ENCODE data around the gene KLHL18. TPM values are rescaled to one million over a fixed set of nuclear protein-coding genes. Genes with fewer than 3 reads are reported as not detected.

KLHL18 gene
- total RNA-seq, 1 experiment from 2014 or later = 35.4 TPM

DNA sequence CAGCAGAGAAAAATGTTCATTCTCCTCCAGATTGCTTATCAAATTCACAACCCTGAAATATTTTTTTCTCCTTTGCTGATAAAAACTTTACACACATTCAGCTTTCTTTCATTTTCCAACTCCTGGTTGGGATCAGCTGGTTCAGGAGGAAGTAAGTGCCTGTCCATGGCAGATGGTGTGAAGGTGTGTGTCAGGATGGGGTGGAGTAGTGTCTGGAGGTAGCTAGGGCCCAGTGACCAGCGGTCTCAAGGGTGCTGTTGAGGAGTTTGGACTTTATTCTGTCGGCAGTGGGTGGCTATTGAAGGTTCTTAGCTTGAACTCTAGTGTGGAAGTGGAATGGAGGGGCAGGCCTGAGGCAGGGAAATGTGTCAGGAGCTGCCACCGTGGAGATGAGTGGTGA, 51.2 kb downstream of the KLHL18 start:
- Histone ChIP-seq H3K4me3 (ENCODE audit: low read depth in 2 of 2, low read length in 2 of 2) (no peak overlapping the region), H3K9me3 (ENCODE audit: control insufficient read depth, insufficient read depth, low read depth, low read length) (no peaks in the 10 kb centered on the region), H3K27ac (ENCODE audit: low read length) (no peak overlapping the region), H3K27me3 (ENCODE audit: control insufficient read depth, insufficient read depth, low read length) (no peaks in the 10 kb centered on the region), H3K36me3 (ENCODE audit: control insufficient read depth, insufficient read depth, low read length) (peaks cover 3% of the 10 kb centered on the region; the same call in 1 of the 2 replicates), H3K4me1 (ENCODE audit: control insufficient read depth, insufficient read depth, low read length) (no peaks in the 10 kb centered on the region)
- intact Hi-C loops (cut with micrococcal nuclease; ENCODE audit: unreplicated experiment) (no loop called here), in situ Hi-C loops (cut with HindIII; ENCODE audit: low pct_unique_long_range_greater_than_20kb, low sequenced_read_pairs) (no loop called here)
- no peak for TF ChIP-seq TCF7L2 (IDR thresholded peaks at IDR 0.05; ENCODE audit: low read depth, low read length)
- no peak for TF ChIP-seq SIN3A (IDR thresholded peaks at IDR 0.05; ENCODE audit: borderline replicate concordance, insufficient read depth, low read depth, low read length)
- ChIA-PET POLR2A (no interaction called here), CTCF (interaction anchor here (1.2 kb wide), 1 partner anchor 10 kb away, joined by 4 read pairs; no protein-coding TSS in a partner anchor)
- no peak for ATAC-seq
- no peak for DNase-seq (ENCODE audit: low read depth, low spot score)
- BruUV-seq (replicated peaks) = no TSS peak

DNA sequence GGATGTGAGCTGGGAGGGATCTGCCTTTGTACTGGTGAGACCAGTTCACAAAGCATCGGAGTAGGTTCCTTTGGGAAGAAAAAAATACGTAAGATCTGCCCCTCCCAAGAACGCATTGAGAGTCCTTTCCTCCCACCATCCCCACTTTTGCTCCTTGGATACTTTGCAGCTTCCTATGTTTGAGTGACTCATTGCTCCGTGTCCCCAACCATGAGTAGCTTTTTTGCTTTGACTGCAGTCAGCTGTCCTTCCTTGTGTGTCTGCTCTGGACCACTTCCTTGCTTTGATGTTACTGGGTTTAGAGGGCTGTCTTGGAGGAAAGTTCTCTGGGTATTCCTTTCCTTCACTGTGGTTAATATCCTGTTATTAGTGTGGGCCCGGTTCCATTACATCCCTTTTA, 54.9 kb downstream of the KLHL18 start:
- H3K4me3 ChIP-seq (ENCODE audit: low read depth in 2 of 2, low read length in 2 of 2) = no peak overlapping the region
- no peaks in the 10 kb centered on the region for H3K27me3 ChIP-seq (ENCODE audit: control insufficient read depth, insufficient read depth, low read length)
- DNase-seq (ENCODE audit: low read depth, low spot score) = no peak
- CTCF ChIA-PET = no interaction called here
- peaks cover 3% of the 10 kb centered on the region; the same call in 1 of the 2 replicates for H3K36me3 ChIP-seq (ENCODE audit: control insufficient read depth, insufficient read depth, low read length)
- TF ChIP-seq, protein P1, sequence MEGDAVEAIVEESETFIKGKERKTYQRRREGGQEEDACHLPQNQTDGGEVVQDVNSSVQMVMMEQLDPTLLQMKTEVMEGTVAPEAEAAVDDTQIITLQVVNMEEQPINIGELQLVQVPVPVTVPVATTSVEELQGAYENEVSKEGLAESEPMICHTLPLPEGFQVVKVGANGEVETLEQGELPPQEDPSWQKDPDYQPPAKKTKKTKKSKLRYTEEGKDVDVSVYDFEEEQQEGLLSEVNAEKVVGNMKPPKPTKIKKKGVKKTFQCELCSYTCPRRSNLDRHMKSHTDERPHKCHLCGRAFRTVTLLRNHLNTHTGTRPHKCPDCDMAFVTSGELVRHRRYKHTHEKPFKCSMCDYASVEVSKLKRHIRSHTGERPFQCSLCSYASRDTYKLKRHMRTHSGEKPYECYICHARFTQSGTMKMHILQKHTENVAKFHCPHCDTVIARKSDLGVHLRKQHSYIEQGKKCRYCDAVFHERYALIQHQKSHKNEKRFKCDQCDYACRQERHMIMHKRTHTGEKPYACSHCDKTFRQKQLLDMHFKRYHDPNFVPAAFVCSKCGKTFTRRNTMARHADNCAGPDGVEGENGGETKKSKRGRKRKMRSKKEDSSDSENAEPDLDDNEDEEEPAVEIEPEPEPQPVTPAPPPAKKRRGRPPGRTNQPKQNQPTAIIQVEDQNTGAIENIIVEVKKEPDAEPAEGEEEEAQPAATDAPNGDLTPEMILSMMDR (IDR thresholded peaks at IDR 0.05) = no peak
- no peak for TF ChIP-seq SIN3A (IDR thresholded peaks at IDR 0.05; ENCODE audit: borderline replicate concordance, insufficient read depth, low read depth, low read length)
- no peak for TF ChIP-seq TCF7L2 (IDR thresholded peaks at IDR 0.05; ENCODE audit: low read depth, low read length)
- no peak for TF ChIP-seq POLR2AphosphoS5 (IDR thresholded peaks at IDR 0.05; ENCODE audit: low read depth, low read length)
- TF ChIP-seq, protein P2, sequence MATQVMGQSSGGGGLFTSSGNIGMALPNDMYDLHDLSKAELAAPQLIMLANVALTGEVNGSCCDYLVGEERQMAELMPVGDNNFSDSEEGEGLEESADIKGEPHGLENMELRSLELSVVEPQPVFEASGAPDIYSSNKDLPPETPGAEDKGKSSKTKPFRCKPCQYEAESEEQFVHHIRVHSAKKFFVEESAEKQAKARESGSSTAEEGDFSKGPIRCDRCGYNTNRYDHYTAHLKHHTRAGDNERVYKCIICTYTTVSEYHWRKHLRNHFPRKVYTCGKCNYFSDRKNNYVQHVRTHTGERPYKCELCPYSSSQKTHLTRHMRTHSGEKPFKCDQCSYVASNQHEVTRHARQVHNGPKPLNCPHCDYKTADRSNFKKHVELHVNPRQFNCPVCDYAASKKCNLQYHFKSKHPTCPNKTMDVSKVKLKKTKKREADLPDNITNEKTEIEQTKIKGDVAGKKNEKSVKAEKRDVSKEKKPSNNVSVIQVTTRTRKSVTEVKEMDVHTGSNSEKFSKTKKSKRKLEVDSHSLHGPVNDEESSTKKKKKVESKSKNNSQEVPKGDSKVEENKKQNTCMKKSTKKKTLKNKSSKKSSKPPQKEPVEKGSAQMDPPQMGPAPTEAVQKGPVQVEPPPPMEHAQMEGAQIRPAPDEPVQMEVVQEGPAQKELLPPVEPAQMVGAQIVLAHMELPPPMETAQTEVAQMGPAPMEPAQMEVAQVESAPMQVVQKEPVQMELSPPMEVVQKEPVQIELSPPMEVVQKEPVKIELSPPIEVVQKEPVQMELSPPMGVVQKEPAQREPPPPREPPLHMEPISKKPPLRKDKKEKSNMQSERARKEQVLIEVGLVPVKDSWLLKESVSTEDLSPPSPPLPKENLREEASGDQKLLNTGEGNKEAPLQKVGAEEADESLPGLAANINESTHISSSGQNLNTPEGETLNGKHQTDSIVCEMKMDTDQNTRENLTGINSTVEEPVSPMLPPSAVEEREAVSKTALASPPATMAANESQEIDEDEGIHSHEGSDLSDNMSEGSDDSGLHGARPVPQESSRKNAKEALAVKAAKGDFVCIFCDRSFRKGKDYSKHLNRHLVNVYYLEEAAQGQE (IDR thresholded peaks at IDR 0.05; ENCODE audit: insufficient read depth in 1 of 2, low read depth in 2 of 2, low read length in 1 of 2) = no peak
- POLR2A ChIA-PET = no interaction called here
- intact Hi-C loops (cut with micrococcal nuclease; ENCODE audit: unreplicated experiment) = no loop called here
- in situ Hi-C loops (cut with HindIII; ENCODE audit: low pct_unique_long_range_greater_than_20kb, low sequenced_read_pairs) = no loop called here
- H3K4me1 ChIP-seq (ENCODE audit: control insufficient read depth, insufficient read depth, low read length) = no peaks in the 10 kb centered on the region
- no TSS peak for BruUV-seq (replicated peaks)
- no peaks in the 10 kb centered on the region for H3K9me3 ChIP-seq (ENCODE audit: control insufficient read depth, insufficient read depth, low read depth, low read length)
- H3K27ac ChIP-seq (ENCODE audit: low read length) = no peak overlapping the region
- no peak for ATAC-seq

DNA sequence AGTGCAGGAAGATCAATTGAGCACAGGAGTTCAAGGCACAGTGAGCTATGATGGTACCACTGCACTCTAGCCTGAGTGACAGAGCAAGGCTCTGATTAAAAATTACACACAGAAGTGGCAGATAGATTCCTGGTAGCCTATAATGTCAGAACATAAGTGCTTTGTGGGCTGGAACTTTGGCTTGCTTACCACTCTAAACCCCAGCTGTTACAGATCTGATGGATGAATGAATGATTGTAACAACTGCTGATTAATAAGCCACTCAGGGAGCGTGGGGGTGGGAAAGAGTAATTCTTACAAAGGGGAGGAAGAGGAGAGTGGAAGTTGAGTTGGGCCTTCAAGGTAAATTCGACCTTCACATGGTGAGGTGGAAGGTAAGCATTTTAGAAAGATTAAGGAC, 57.2 kb downstream of the KLHL18 start:
- H3K27ac ChIP-seq (ENCODE audit: low read length) = no peak overlapping the region
- no peaks in the 10 kb centered on the region for H3K27me3 ChIP-seq (ENCODE audit: control insufficient read depth, insufficient read depth, low read length)
- no peaks in the 10 kb centered on the region for H3K9me3 ChIP-seq (ENCODE audit: control insufficient read depth, insufficient read depth, low read depth, low read length)
- no TSS peak for BruUV-seq (replicated peaks)
- ChIA-PET CTCF (interaction anchor here (0.6 kb wide), 1 partner anchor 137 kb away, joined by 7 read pairs; no protein-coding TSS in a partner anchor), POLR2A (no interaction called here)
- no peak overlapping the region for H3K4me3 ChIP-seq (ENCODE audit: low read depth in 2 of 2, low read length in 2 of 2)
- intact Hi-C loops (cut with micrococcal nuclease; ENCODE audit: unreplicated experiment) = no loop called here
- H3K4me1 ChIP-seq (ENCODE audit: control insufficient read depth, insufficient read depth, low read length) = no peaks in the 10 kb centered on the region
- ATAC-seq (no peak), DNase-seq (ENCODE audit: low read depth, low spot score) (no peak)
- TF ChIP-seq POLR2AphosphoS5 (IDR thresholded peaks at IDR 0.05; ENCODE audit: low read depth, low read length) = no peak
- TF ChIP-seq SIN3A (IDR thresholded peaks at IDR 0.05; ENCODE audit: borderline replicate concordance, insufficient read depth, low read depth, low read length) = no peak
- TF ChIP-seq TCF7L2 (IDR thresholded peaks at IDR 0.05; ENCODE audit: low read depth, low read length) = no peak
- TF ChIP-seq, protein P2 (IDR thresholded peaks at IDR 0.05; ENCODE audit: insufficient read depth in 1 of 2, low read depth in 2 of 2, low read length in 1 of 2) = no peak
- TF ChIP-seq, protein P1 (IDR thresholded peaks at IDR 0.05) = no peak
- in situ Hi-C loops (cut with HindIII; ENCODE audit: low pct_unique_long_range_greater_than_20kb, low sequenced_read_pairs) = no loop called here
- peaks cover 2% of the 10 kb centered on the region; the same call in 1 of the 2 replicates for H3K36me3 ChIP-seq (ENCODE audit: control insufficient read depth, insufficient read depth, low read length)
